WTC11 (cell line): Measurements from ENCODE around the gene SLC26A8.

Source experiments
- AFF4 ChIP-seq: sonication (generic); formaldehyde crosslinking; IDR thresholded peaks from 2 replicates; pipeline ENCODE4 v1.8.1; 2023; ENCODE audit warnings: mild to moderate bottlenecking, missing genetic modification reagents, borderline replicate concordance
- CTCF ChIP-seq: fragments of 200-600 bp; IDR thresholded peaks from 2 replicates; pipeline ENCODE4 v1.8.0; 2022; ENCODE audit warnings: antibody characterized with exemption
- MLX ChIP-seq: sonication (generic); formaldehyde crosslinking; IDR thresholded peaks from 2 replicates; pipeline ENCODE4 v1.8.1; 2023; ENCODE audit warnings: mild to moderate bottlenecking, missing genetic modification reagents, moderate library complexity
- SP1 ChIP-seq: sonication (generic); formaldehyde crosslinking; conservative IDR thresholded peaks from 2 replicates; pipeline ENCODE4 v1.8.1; 2022; ENCODE audit warnings: missing genetic modification reagents
- TF ChIP-seq, protein P1 (sequence below): sonication (generic); formaldehyde crosslinking; conservative IDR thresholded peaks from 2 replicates; pipeline ENCODE4 v1.8.1; 2023; ENCODE audit warnings: mild to moderate bottlenecking, low read depth, missing genetic modification reagents, moderate library complexity

GRCh38 chr6:35898003-35898402, 126.4 kb downstream of the SLC26A8 start:
- TF ChIP-seq SP1 (CRISPR knock-in tag) (no peak), CTCF (no peak), AFF4 (CRISPR knock-in tag) (no peak), MLX (no peak)
- TF ChIP-seq, protein P1, sequence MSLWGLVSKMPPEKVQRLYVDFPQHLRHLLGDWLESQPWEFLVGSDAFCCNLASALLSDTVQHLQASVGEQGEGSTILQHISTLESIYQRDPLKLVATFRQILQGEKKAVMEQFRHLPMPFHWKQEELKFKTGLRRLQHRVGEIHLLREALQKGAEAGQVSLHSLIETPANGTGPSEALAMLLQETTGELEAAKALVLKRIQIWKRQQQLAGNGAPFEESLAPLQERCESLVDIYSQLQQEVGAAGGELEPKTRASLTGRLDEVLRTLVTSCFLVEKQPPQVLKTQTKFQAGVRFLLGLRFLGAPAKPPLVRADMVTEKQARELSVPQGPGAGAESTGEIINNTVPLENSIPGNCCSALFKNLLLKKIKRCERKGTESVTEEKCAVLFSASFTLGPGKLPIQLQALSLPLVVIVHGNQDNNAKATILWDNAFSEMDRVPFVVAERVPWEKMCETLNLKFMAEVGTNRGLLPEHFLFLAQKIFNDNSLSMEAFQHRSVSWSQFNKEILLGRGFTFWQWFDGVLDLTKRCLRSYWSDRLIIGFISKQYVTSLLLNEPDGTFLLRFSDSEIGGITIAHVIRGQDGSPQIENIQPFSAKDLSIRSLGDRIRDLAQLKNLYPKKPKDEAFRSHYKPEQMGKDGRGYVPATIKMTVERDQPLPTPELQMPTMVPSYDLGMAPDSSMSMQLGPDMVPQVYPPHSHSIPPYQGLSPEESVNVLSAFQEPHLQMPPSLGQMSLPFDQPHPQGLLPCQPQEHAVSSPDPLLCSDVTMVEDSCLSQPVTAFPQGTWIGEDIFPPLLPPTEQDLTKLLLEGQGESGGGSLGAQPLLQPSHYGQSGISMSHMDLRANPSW (CRISPR knock-in tag): no peak
